Occipital lobe (tissue), 2 donors: ENCODE measurements around the gene DPPA5. TPM values are rescaled to one million over a fixed set of nuclear protein-coding genes. Genes with fewer than 3 reads are reported as not detected.
"Not testable (repeated sequence)": the region's sequence is repeated elsewhere in the genome, so short reads cannot be mapped to it uniquely, and the experiment has no call there.

Source experiments
- DNase-seq: peaks from one replicate; lab custom pipeline; 2025; lab: John Stamatoyannopoulos, UW
- total RNA-seq: library from RNA; depleted of rRNA; stranded (reverse); fragments of >200 nt; gene quantifications from one replicate; pipeline ENCODE4 v1.2.3, GENCODE V29; 2014

Gene DPPA5
- total RNA-seq: not detected

GRCh38 chr6:73353636-73354593, at the start of gene DPPA5:
Gene DPPA5 (minus strand): TSS chr6:73354276. CDS start chr6:73354225, 51 bp downstream.
- no peak for DNase-seq

- no peak for DNase-seq
These were observed 46.6 kb upstream of the DPPA5 start for GRCh38 chr6:73400656-73401055.

- DNase-seq: no peak
These were observed 41.8 kb upstream of the DPPA5 start for GRCh38 chr6:73395875-73396274.

GRCh38 chr6:73394577-73395354, 40.7 kb upstream of the DPPA5 start, which contains the start of gene DDX43:
Gene DDX43 (plus strand): TSS chr6:73394828. CDS start chr6:73394906, 78 bp downstream.
- DNase-seq: no peak

GRCh38 chr6:73393278-73393677, 39.2 kb upstream of the DPPA5 start:
- no peak for DNase-seq

- DNase-seq: not testable (repeated sequence)
These were observed 38.1 kb upstream of the DPPA5 start for GRCh38 chr6:73392188-73392587.

- no peak for DNase-seq
These were observed 37.6 kb upstream of the DPPA5 start for GRCh38 chr6:73391675-73392074.

GRCh38 chr6:73389854-73390253, 35.8 kb upstream of the DPPA5 start:
- no peak for DNase-seq

- no peak for DNase-seq
These were observed 34.9 kb upstream of the DPPA5 start for GRCh38 chr6:73388800-73389512.

GRCh38 chr6:73388433-73388799, 34.3 kb upstream of the DPPA5 start:
- no peak for DNase-seq

- no peak for DNase-seq
These were observed 28.5 kb upstream of the DPPA5 start for GRCh38 chr6:73382462-73383113.

- DNase-seq: not testable (repeated sequence)
These were observed 27.5 kb upstream of the DPPA5 start for GRCh38 chr6:73381531-73381930.

GRCh38 chr6:73377225-73377624, 23.1 kb upstream of the DPPA5 start:
- DNase-seq: no peak

- no peak for DNase-seq
These were observed 21.1 kb upstream of the DPPA5 start for GRCh38 chr6:73375216-73375615.

GRCh38 chr6:73372516-73372915, 18.4 kb upstream of the DPPA5 start:
- DNase-seq: no peak

- DNase-seq: no peak
These were observed 17.9 kb upstream of the DPPA5 start for GRCh38 chr6:73371984-73372383.

- no peak for DNase-seq
These were observed 15.5 kb upstream of the DPPA5 start, which contains the start of gene OOEP for GRCh38 chr6:73369563-73369962. Gene OOEP (minus strand): TSS chr6:73369897. CDS start chr6:73369792, 105 bp downstream.

- no peak for DNase-seq
These were observed 15.1 kb upstream of the DPPA5 start for GRCh38 chr6:73369157-73369556.

- DNase-seq: no peak
These were observed 14.6 kb upstream of the DPPA5 start for GRCh38 chr6:73368675-73369074.

- DNase-seq: no peak
These were observed 13.8 kb upstream of the DPPA5 start for GRCh38 chr6:73367761-73368355.

GRCh38 chr6:73364549-73364948, 10.5 kb upstream of the DPPA5 start:
- DNase-seq: no peak
